ENCODE measurements around the gene HYCC1. TPM values are rescaled to one million over a fixed set of nuclear protein-coding genes. Genes with fewer than 3 reads are reported as not detected.

HYCC1 gene
- total and polyA plus RNA-seq, 9 of the 15 experiments (the other 6 are each of a cell fraction or from before 2014, with no cell fraction given): 11.2 to 40.6 (median 37.9) TPM

DNA sequence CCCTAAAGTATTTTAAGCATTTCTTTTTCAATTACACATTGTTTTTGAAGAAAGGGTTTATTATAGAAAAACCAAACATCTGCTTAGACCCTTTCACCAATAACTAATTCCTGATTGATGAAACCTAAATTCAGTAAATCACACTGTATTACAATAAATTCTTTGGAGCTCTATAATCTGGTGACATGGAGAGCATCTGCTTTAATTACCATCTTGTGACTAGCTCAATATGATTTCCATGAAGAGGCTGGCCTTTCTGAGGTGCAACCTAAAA is 9.7 kb downstream of the HYCC1 start:
- Histone ChIP-seq H3K9me3 (replicated peaks; ENCODE audit: control insufficient read depth, insufficient read depth, low read depth, low read length) (no peaks in the 10 kb centered on the region), H3K27me3 (ENCODE audit: control insufficient read depth in 2 of 2, insufficient read depth in 2 of 2, low read length in 2 of 2) (no peaks in the 10 kb centered on the region), H3K4me3 (no peak overlapping the region), H3K36me3 (ENCODE audit: control insufficient read depth, insufficient read depth, low read length) (no peaks in the 10 kb centered on the region), H3K4me1 (replicated peaks in 1 of 2; ENCODE audit: control insufficient read depth in 2 of 2, insufficient read depth in 2 of 2, low read length in 2 of 2) (no peaks in the 10 kb centered on the region), H3K79me2 (ENCODE audit: control insufficient read depth, insufficient read depth, low read length) (peaks cover 86% of the 10 kb centered on the region), H3K27ac (ENCODE audit: extremely low read depth, low read depth, low read length) (no peak overlapping the region), H4K20me1 (replicated peaks; ENCODE audit: control insufficient read depth, insufficient read depth, low read length) (no peaks in the 10 kb centered on the region), H3K4me2 (ENCODE audit: insufficient read depth, low read length) (no peak overlapping the region), H2AFZ (ENCODE audit: low read depth, low read length) (no peak overlapping the region), H3K9ac (ENCODE audit: insufficient read depth in 1 of 2, low read depth in 2 of 2, low read length in 2 of 2) (no peak overlapping the region), H3K9me1 (ENCODE audit: control insufficient read depth, insufficient read depth, low read length) (no peaks in the 10 kb centered on the region)
- DNase-seq (ENCODE audit: extremely low read depth in 1 of 4, low spot score in 3 of 4) (no peak), ATAC-seq (no peak), FAIRE-seq (no peak)
- intact Hi-C loops (cut with micrococcal nuclease) (no loop called here), in situ Hi-C loops (cut with MboI) (no loop called here)
- BruUV-seq (replicated peaks): no TSS peak
- ChIA-PET POLR2A (interaction anchor here (1.5 kb wide), 1 partner anchor 9 kb away, joined by 6 read pairs; no protein-coding TSS in a partner anchor), CTCF (ENCODE audit: low intra/inter-chr PET ratio) (no interaction called here)
- TF ChIP-seq, protein P1, sequence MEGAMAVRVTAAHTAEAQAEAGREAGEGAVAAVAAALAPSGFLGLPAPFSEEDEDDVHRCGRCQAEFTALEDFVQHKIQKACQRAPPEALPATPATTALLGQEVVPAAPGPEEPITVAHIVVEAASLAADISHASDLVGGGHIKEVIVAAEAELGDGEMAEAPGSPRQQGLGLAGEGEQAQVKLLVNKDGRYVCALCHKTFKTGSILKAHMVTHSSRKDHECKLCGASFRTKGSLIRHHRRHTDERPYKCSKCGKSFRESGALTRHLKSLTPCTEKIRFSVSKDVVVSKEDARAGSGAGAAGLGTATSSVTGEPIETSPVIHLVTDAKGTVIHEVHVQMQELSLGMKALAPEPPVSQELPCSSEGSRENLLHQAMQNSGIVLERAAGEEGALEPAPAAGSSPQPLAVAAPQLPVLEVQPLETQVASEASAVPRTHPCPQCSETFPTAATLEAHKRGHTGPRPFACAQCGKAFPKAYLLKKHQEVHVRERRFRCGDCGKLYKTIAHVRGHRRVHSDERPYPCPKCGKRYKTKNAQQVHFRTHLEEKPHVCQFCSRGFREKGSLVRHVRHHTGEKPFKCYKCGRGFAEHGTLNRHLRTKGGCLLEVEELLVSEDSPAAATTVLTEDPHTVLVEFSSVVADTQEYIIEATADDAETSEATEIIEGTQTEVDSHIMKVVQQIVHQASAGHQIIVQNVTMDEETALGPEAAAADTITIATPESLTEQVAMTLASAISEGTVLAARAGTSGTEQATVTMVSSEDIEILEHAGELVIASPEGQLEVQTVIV (CRISPR knock-in tag; IDR thresholded peaks at IDR 0.05; ENCODE audit: borderline replicate concordance): no peak
- TF ChIP-seq, protein P2, sequence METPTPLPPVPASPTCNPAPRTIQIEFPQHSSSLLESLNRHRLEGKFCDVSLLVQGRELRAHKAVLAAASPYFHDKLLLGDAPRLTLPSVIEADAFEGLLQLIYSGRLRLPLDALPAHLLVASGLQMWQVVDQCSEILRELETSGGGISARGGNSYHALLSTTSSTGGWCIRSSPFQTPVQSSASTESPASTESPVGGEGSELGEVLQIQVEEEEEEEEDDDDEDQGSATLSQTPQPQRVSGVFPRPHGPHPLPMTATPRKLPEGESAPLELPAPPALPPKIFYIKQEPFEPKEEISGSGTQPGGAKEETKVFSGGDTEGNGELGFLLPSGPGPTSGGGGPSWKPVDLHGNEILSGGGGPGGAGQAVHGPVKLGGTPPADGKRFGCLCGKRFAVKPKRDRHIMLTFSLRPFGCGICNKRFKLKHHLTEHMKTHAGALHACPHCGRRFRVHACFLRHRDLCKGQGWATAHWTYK (CRISPR knock-in tag; IDR thresholded peaks at IDR 0.05): no peak
- no peak for TF ChIP-seq RBM15 (IDR thresholded peaks at IDR 0.05; ENCODE audit: insufficient read depth, low read length)
- TF ChIP-seq, protein P3, sequence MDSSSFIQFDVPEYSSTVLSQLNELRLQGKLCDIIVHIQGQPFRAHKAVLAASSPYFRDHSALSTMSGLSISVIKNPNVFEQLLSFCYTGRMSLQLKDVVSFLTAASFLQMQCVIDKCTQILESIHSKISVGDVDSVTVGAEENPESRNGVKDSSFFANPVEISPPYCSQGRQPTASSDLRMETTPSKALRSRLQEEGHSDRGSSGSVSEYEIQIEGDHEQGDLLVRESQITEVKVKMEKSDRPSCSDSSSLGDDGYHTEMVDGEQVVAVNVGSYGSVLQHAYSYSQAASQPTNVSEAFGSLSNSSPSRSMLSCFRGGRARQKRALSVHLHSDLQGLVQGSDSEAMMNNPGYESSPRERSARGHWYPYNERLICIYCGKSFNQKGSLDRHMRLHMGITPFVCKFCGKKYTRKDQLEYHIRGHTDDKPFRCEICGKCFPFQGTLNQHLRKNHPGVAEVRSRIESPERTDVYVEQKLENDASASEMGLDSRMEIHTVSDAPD (CRISPR knock-in tag; IDR thresholded peaks at IDR 0.05): no peak
- TF ChIP-seq, protein P4, sequence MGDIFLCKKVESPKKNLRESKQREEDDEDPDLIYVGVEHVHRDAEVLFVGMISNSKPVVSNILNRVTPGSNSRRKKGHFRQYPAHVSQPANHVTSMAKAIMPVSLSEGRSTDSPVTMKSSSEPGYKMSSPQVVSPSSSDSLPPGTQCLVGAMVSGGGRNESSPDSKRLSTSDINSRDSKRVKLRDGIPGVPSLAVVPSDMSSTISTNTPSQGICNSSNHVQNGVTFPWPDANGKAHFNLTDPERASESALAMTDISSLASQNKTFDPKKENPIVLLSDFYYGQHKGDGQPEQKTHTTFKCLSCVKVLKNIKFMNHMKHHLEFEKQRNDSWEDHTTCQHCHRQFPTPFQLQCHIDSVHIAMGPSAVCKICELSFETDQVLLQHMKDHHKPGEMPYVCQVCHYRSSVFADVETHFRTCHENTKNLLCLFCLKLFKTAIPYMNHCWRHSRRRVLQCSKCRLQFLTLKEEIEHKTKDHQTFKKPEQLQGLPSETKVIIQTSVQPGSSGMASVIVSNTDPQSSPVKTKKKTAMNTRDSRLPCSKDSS (IDR thresholded peaks at IDR 0.05; ENCODE audit: low read depth, partially characterized antibody): no peak
- TF ChIP-seq, protein P5, sequence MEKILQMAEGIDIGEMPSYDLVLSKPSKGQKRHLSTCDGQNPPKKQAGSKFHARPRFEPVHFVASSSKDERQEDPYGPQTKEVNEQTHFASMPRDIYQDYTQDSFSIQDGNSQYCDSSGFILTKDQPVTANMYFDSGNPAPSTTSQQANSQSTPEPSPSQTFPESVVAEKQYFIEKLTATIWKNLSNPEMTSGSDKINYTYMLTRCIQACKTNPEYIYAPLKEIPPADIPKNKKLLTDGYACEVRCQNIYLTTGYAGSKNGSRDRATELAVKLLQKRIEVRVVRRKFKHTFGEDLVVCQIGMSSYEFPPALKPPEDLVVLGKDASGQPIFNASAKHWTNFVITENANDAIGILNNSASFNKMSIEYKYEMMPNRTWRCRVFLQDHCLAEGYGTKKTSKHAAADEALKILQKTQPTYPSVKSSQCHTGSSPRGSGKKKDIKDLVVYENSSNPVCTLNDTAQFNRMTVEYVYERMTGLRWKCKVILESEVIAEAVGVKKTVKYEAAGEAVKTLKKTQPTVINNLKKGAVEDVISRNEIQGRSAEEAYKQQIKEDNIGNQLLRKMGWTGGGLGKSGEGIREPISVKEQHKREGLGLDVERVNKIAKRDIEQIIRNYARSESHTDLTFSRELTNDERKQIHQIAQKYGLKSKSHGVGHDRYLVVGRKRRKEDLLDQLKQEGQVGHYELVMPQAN (IDR thresholded peaks at IDR 0.05; ENCODE audit: borderline replicate concordance): no peak
- no peak for TF ChIP-seq ZC3H8 (IDR thresholded peaks at IDR 0.05)
- TF ChIP-seq XRCC3 (IDR thresholded peaks at IDR 0.05): no peak
- TF ChIP-seq ZKSCAN8 (CRISPR knock-in tag; IDR thresholded peaks at IDR 0.05): no peak
- TF ChIP-seq, protein P6, sequence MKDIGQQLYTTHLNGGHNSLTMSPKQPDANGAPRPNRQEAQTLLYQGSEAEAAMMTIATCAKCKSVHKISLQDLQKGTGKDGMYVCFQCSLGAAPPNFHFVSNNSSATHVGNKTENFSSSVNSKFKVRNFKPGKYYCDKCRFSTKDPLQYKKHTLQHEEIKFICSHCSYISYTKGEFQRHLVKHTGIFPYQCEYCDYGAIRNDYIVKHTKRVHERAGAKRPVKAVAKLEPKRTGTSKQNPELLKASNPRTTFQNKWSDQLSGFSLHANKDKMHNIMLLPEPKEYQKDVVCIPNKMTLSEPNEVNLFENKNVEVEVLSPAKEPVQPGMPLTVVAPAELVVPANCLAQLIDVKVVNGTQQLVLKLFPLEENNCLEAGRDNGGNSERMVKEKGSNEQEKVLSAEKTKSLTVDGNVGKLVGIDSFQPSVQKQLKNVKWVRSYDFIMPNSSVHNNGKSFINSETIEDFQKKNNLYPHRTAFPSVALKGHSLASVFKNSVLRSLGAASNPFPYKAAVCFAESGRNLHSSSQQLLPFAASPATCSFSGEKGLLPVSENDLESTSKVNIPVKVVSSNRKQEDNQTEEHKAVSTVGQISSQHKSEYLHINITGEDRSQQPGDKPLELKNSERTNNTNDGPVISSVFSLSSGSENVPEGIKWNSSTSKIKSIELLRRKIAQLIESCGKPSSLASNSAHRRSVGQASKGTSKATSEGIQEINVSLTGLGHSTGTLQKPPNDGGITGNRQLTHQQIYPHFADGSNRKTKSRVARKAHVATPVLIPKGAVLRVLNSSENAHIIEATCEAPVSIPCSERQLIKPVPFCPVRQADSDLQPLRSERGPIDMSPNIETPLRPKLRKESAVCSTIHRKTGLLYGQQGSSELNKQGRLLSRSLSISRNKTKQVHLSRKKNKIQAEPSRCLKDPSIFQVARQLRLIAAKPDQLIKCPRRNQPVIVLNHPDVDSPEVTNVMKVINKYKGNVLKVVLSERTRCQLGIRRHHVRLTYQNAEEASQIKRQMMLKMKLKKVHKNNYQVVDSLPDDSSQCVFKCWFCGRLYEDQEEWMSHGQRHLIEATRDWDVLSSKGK (CRISPR knock-in tag; IDR thresholded peaks at IDR 0.05): no peak

All from K562 (cell line).